ENCODE measurements around the gene KATNBL1.
"Not testable (repeated sequence)": the region's sequence is repeated elsewhere in the genome, so short reads cannot be mapped to it uniquely, and the experiment has no call there.

The KATNBL1 gene

GRCh38 chr15:34133511-34133910 is 76.4 kb downstream of the KATNBL1 start:
- no peak for DNase-seq (ENCODE audit: low read depth)
- H3K4me3 ChIP-seq (ENCODE audit: low read length), result no peak overlapping the region
- TF ChIP-seq, protein P1, sequence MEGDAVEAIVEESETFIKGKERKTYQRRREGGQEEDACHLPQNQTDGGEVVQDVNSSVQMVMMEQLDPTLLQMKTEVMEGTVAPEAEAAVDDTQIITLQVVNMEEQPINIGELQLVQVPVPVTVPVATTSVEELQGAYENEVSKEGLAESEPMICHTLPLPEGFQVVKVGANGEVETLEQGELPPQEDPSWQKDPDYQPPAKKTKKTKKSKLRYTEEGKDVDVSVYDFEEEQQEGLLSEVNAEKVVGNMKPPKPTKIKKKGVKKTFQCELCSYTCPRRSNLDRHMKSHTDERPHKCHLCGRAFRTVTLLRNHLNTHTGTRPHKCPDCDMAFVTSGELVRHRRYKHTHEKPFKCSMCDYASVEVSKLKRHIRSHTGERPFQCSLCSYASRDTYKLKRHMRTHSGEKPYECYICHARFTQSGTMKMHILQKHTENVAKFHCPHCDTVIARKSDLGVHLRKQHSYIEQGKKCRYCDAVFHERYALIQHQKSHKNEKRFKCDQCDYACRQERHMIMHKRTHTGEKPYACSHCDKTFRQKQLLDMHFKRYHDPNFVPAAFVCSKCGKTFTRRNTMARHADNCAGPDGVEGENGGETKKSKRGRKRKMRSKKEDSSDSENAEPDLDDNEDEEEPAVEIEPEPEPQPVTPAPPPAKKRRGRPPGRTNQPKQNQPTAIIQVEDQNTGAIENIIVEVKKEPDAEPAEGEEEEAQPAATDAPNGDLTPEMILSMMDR (IDR thresholded peaks at IDR 0.05; ENCODE audit: insufficient read depth, low read depth, low read length, missing control alignments), result no peak

GRCh38 chr15:34132881-34133280 is 77.0 kb downstream of the KATNBL1 start:
- H3K4me3 ChIP-seq (ENCODE audit: low read length), result no peak overlapping the region
- no peak for DNase-seq (ENCODE audit: low read depth)
- TF ChIP-seq, protein P1 (IDR thresholded peaks at IDR 0.05; ENCODE audit: insufficient read depth, low read depth, low read length, missing control alignments), result no peak

DNA sequence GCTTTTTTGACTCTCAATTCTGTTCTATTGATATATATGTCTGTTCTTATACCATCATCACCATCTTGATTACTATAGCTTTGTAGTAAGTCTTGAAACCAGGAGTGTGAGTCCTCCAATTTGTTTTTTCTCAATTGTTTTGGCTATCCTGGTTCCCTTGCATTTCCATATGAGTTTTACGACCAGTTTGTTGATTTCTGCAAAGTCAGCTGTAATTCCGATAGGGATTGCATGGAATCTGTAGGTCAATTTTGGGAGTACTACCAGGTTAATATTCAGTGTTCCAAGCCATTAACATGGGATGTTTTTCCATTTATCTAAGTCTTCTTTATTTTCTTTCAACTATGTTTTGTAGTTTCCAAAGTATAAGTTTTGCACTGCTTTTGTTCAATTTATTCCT is 81.0 kb downstream of the KATNBL1 start:
- no peak overlapping the region for H3K4me3 ChIP-seq (ENCODE audit: low read length)
- DNase-seq (ENCODE audit: low read depth), result no peak
- TF ChIP-seq, protein P1 (IDR thresholded peaks at IDR 0.05; ENCODE audit: insufficient read depth, low read depth, low read length, missing control alignments), result no peak

GRCh38 chr15:34126522-34126921 is 83.4 kb downstream of the KATNBL1 start:
- no peak overlapping the region for H3K4me3 ChIP-seq (ENCODE audit: low read length)
- no peak for DNase-seq (ENCODE audit: low read depth)
- TF ChIP-seq, protein P1 (IDR thresholded peaks at IDR 0.05; ENCODE audit: insufficient read depth, low read depth, low read length, missing control alignments), result no peak

DNA sequence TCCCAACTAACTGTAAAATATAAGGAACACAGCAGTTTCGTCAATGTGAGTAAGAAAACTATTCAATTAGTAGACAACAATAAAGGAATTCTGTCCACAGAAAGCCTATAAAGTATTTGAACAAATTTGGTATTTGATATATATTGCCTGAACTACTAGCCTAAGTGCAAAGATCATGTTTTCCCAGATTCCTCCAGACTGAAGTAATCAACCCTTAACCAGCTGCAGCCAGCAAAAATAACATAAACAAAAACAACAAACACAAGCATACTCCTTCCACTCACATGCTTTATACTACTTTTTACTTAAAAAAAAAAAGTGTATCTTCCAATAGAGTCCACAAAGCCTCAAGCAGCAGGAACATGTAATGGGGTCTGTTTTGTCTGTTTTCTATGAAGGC is 84.0 kb downstream of the KATNBL1 start:
- no peak for DNase-seq (ENCODE audit: low read depth)
- TF ChIP-seq, protein P1 (IDR thresholded peaks at IDR 0.05; ENCODE audit: insufficient read depth, low read depth, low read length, missing control alignments), result no peak
- H3K4me3 ChIP-seq (ENCODE audit: low read length), result no peak overlapping the region

GRCh38 chr15:34124651-34125050 is 85.2 kb downstream of the KATNBL1 start:
- no peak overlapping the region for H3K4me3 ChIP-seq (ENCODE audit: low read length)
- TF ChIP-seq, protein P1 (IDR thresholded peaks at IDR 0.05; ENCODE audit: insufficient read depth, low read depth, low read length, missing control alignments), result no peak
- no peak for DNase-seq (ENCODE audit: low read depth)

- DNase-seq (ENCODE audit: low read depth), result peak; percentile 67
- TF ChIP-seq, protein P1 (IDR thresholded peaks at IDR 0.05; ENCODE audit: insufficient read depth, low read depth, low read length, missing control alignments), result no peak
These were observed 87.1 kb downstream of the KATNBL1 start for GRCh38 chr15:34122771-34123183.

DNA sequence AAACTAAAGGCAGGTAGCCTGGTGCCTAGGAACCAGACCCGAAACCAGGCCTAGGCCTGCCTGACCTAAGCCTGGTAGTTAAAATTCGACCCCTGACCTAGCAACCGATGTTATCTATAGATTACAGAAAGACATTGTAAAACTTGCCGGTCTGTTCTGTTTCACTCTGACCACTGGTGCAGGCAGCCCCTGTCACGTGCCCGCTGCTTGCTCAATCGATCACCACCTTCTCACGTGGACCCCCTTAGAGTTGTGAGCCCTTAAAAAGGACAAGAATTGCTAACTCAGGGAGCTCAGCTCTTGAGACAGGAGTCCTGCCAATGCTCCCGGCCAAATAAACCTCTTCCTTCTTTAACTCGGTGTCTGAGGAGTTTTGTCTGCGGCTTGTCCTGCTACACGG is 88.1 kb downstream of the KATNBL1 start:
- DNase-seq (ENCODE audit: low read depth); H3K4me3 ChIP-seq (ENCODE audit: low read length): not testable (repeated sequence)

More at GRCh38 chr15:34122771-34123183, 87.1 kb downstream of the KATNBL1 start:
- H3K4me3 ChIP-seq (ENCODE audit: low read length), result no peak overlapping the region

- not testable (repeated sequence) for H3K4me3 ChIP-seq (ENCODE audit: low read length); DNase-seq (ENCODE audit: low read depth)
These were observed 89.5 kb downstream of the KATNBL1 start for GRCh38 chr15:34120420-34120819.

All from epithelial cell of esophagus (primary cell).